ENCODE measurements around the gene NTM. TPM values are rescaled to one million over a fixed set of nuclear protein-coding genes. Genes with fewer than 3 reads are reported as not detected.

The NTM gene
- total RNA-seq, 1 experiment from 2014 or later = 9.9 TPM

DNA sequence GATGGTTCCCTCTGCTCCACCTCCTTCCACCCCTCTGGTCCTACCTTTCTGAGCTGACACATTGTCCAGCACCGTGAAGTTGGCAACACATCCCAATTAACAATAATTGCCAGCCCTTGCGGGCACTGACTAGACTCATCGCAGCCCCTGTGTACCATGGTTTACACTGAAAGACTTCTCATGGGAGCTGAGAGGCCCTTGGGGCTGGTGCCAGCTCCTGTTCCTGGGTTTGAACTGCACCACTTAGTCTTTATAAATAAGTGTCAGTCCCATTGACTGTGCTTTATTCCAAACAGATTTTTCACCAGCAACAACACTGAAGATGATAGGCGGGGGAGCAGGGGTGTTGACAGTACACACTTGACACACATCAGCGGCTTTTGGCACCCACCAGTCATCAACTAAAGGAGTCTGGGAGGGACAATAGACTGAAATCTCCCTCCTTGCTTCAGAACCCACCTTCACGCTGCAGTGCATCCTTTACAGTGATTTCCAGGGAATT lies 447.3 kb downstream of the NTM start:
- Histone ChIP-seq H3K27me3 (ENCODE audit: insufficient read depth, low read length) (no peaks in the 10 kb centered on the region), H2BK15ac (ENCODE audit: low read depth, low read length) (no peak overlapping the region), H3K27ac (ENCODE audit: insufficient read length, low read depth, low read length) (no peak overlapping the region), H3K79me2 (ENCODE audit: insufficient read depth, low read length) (no peaks in the 10 kb centered on the region), H2BK120ac (ENCODE audit: low read depth, low read length, poor library complexity, severe bottlenecking) (no peak overlapping the region), H3K9me3 (ENCODE audit: control insufficient read depth, low read depth, low read length) (no peaks in the 10 kb centered on the region), H2BK20ac (ENCODE audit: low read depth, low read length, poor library complexity, severe bottlenecking) (no peak overlapping the region), H3K18ac (ENCODE audit: insufficient read length, low read depth, low read length) (no peak overlapping the region), H3K4me2 (ENCODE audit: insufficient read depth, insufficient read length, low read length) (no peak overlapping the region), H3K23me2 (ENCODE audit: insufficient read length, low read depth, low read length, poor library complexity, severe bottlenecking) (no peaks in the 10 kb centered on the region), H4K5ac (ENCODE audit: insufficient read length, low read depth, low read length) (no peak overlapping the region), H2AFZ (ENCODE audit: low read length) (no peak overlapping the region), H4K91ac (ENCODE audit: insufficient read length, low read depth, low read length) (no peak overlapping the region), H2BK12ac (ENCODE audit: insufficient read length, low read depth, low read length) (no peak overlapping the region), H2BK5ac (ENCODE audit: insufficient read length, low read length) (no peak overlapping the region), H3K9ac (ENCODE audit: extremely low read depth, insufficient read length, low read length) (no peak overlapping the region), H3T11ph (ENCODE audit: low read length) (no peak overlapping the region), H2AK5ac (ENCODE audit: insufficient read length, low read length) (no peak overlapping the region), H3K79me1 (ENCODE audit: insufficient read depth, low read depth, low read length, poor library complexity, severe bottlenecking) (no peaks in the 10 kb centered on the region), H3K4me1 (ENCODE audit: insufficient read depth, low read length) (peaks cover 4% of the 10 kb centered on the region; the same call in 1 of the 2 replicates), H3K56ac (ENCODE audit: insufficient read length, low read depth, low read length) (no peak overlapping the region), H4K8ac (replicated peaks; ENCODE audit: insufficient read length, low read depth, low read length) (no peak overlapping the region), H4K20me1 (ENCODE audit: control insufficient read depth, insufficient read depth, insufficient read length) (no peaks in the 10 kb centered on the region), H3K23ac (ENCODE audit: insufficient read length, low read depth, low read length) (no peak overlapping the region), H3K14ac (ENCODE audit: insufficient read depth, low read length) (no peak overlapping the region), H3K4ac (ENCODE audit: low read depth, low read length) (no peak overlapping the region)
- no CpG with 5 or more reads among the region's 6 CpGs for WGBS (ENCODE audit: extremely low coverage, insufficient read length, low lambda C conversion rate)
- no peaks in the 10 kb centered on the region for H3K36me3 Mint-ChIP-seq (ENCODE audit: insufficient read depth in 1 of 3, low read depth in 3 of 3)
- DNase-seq = no peak
- H3K27me3 Mint-ChIP-seq (ENCODE audit: low read depth) = peaks cover 9% of the 10 kb centered on the region; the same call in 1 of the 2 replicates
- H3K27ac Mint-ChIP-seq = no peak overlapping the region; a peak in 2 of 7 replicates
- no peaks in the 10 kb centered on the region for H3K9me3 Mint-ChIP-seq
- TF ChIP-seq, protein P1, sequence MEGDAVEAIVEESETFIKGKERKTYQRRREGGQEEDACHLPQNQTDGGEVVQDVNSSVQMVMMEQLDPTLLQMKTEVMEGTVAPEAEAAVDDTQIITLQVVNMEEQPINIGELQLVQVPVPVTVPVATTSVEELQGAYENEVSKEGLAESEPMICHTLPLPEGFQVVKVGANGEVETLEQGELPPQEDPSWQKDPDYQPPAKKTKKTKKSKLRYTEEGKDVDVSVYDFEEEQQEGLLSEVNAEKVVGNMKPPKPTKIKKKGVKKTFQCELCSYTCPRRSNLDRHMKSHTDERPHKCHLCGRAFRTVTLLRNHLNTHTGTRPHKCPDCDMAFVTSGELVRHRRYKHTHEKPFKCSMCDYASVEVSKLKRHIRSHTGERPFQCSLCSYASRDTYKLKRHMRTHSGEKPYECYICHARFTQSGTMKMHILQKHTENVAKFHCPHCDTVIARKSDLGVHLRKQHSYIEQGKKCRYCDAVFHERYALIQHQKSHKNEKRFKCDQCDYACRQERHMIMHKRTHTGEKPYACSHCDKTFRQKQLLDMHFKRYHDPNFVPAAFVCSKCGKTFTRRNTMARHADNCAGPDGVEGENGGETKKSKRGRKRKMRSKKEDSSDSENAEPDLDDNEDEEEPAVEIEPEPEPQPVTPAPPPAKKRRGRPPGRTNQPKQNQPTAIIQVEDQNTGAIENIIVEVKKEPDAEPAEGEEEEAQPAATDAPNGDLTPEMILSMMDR (conservative IDR thresholded peaks at IDR 0.05) = no peak
- H3K4me3 Mint-ChIP-seq = no peak overlapping the region
- H3K4me1 Mint-ChIP-seq = peaks cover 29 to 37% of the 10 kb centered on the region in 2 experiments
